Lower leg skin (tissue), 4 donors: ENCODE measurements around the gene TCL1B. TPM values are rescaled to one million over a fixed set of nuclear protein-coding genes. Genes with fewer than 3 reads are reported as not detected.
"Not testable (repeated sequence)": the region's sequence is repeated elsewhere in the genome, so short reads cannot be mapped to it uniquely, and the experiment has no call there.

Experiments
- DNase-seq, 2 donors: peaks; one replicate each; pipeline ENCODE4 v3.0.0-alpha.2; 2019; ENCODE audit warnings: low spot score in 2 of 2
- H3K4me3 ChIP-seq: fragments of 200-600 bp; sonication (generic); 2 replicates; pipeline ENCODE4 v1.5.1; 2017; ENCODE audit warnings: mild to moderate bottlenecking, low read depth; ENCODE audit not compliant: poor library complexity, severe bottlenecking
- POLR2A ChIP-seq, 2 donors: fragments of 450-650 bp; IDR thresholded peaks; one replicate each; pipeline ENCODE4 v1.6.1; 2016 to 2017; ENCODE audit warnings: antibody characterized with exemption in 2 of 2, mild to moderate bottlenecking in 1 of 2, moderate library complexity in 1 of 2
- WGBS, 2 donors: methylation state at CpG; one replicate each; pipeline ENCODE4 v1.1.5; 2018; 5-methylcytosine and 5-hydroxymethylcytosine counted together
- intact Hi-C: fragments of 100-400 bp; cut with DNase I; formaldehyde crosslinking; loops from one replicate; pipeline ENCODE4 v1.15.0; 2023; ENCODE audit warnings: low total_unique reads
- total RNA-seq, 4 donors: library from RNA; depleted of rRNA; stranded (reverse); fragments of >200 nt; gene quantifications; one replicate each; pipeline ENCODE4 v1.1.0, GENCODE V29; 2016
- TF ChIP-seq, protein P1 (sequence below), 3 donors: fragments of 450-650 bp; IDR thresholded peaks; one replicate each; pipeline ENCODE4 v1.5.1; 2016; ENCODE audit warnings: antibody characterized with exemption in 3 of 3, mild to moderate bottlenecking in 3 of 3, moderate library complexity in 2 of 3

The TCL1B gene
- total RNA-seq, 4 donors from 2014 or later: not detected

DNA sequence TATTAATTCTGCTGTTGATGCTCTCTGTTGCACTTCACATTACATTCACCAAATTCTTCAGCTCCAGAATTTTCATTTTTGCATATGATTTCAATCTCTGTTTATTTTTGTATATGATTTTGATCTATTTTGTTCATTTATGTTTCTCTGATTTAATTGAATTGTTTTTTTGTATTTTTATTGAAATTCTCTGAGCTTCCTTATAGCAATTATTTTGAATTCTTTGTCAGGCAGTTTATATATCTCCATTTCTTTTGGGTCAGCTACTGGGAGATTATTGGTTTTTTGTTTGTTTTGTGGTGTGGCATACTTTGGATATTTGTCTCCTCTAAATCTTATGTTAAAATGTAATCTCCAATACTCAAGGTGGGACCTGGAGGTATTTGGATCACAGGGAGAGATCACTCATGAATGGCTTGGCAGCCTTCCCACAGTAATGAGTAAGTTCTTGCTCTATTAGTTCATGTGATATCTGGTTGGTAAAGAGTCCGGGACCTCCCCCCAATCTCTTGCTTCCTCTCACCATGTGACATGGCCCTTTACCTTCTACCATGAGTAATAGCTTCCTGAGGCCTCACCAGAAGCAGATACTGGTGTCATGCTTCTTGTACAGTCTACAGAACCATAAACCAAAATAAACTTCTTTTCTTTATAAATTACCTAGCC is 36.4 kb downstream of the TCL1B start:
- 69 to 79% methylated on average over 1 of the region's 1 CpG for WGBS, 2 donors
- TF ChIP-seq POLR2A (IDR thresholded peaks at IDR 0.05): no peak
- TF ChIP-seq, protein P1, sequence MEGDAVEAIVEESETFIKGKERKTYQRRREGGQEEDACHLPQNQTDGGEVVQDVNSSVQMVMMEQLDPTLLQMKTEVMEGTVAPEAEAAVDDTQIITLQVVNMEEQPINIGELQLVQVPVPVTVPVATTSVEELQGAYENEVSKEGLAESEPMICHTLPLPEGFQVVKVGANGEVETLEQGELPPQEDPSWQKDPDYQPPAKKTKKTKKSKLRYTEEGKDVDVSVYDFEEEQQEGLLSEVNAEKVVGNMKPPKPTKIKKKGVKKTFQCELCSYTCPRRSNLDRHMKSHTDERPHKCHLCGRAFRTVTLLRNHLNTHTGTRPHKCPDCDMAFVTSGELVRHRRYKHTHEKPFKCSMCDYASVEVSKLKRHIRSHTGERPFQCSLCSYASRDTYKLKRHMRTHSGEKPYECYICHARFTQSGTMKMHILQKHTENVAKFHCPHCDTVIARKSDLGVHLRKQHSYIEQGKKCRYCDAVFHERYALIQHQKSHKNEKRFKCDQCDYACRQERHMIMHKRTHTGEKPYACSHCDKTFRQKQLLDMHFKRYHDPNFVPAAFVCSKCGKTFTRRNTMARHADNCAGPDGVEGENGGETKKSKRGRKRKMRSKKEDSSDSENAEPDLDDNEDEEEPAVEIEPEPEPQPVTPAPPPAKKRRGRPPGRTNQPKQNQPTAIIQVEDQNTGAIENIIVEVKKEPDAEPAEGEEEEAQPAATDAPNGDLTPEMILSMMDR (IDR thresholded peaks at IDR 0.05): no peak
- no peak overlapping the region for H3K4me3 ChIP-seq
- intact Hi-C loops: no loop called here
- no peak for DNase-seq

DNA sequence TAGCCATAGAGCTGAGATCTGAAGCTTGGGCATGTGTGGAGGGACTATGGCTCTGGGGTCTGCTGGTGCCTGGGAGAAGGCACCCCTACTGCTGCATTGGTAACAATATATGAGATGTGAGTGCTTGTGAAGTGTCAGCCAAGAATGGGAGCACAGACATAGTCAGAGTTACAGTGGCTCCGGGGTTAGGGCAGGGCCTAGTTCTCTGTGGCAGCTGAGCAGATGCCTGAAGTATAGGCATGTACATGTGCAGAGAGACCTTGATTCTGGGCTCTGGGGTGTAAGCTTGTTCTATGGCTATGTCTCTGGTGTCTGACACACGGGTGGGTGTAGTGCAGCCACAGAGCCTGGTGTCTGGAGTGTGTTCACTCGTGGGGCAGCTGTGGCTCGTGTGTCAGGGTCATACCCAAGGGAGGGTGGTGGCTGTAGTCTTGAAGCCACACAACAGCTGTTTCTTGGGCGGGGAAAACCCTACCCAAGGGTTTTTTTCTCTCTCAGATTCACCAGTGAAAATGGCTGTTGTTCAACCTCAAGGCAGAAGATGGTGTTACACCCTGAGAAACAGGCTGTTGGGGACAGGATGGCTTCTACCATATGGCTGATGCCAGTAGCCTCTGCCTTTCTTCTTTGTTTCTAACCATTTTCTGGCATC is 39.6 kb downstream of the TCL1B start:
- no peak for DNase-seq
- no peak overlapping the region for H3K4me3 ChIP-seq
- TF ChIP-seq, protein P1 (IDR thresholded peaks at IDR 0.05): no peak
- 68 to 74% methylated on average over 5 of the region's 5 CpGs for WGBS, 2 donors
- intact Hi-C loops: no loop called here

DNA sequence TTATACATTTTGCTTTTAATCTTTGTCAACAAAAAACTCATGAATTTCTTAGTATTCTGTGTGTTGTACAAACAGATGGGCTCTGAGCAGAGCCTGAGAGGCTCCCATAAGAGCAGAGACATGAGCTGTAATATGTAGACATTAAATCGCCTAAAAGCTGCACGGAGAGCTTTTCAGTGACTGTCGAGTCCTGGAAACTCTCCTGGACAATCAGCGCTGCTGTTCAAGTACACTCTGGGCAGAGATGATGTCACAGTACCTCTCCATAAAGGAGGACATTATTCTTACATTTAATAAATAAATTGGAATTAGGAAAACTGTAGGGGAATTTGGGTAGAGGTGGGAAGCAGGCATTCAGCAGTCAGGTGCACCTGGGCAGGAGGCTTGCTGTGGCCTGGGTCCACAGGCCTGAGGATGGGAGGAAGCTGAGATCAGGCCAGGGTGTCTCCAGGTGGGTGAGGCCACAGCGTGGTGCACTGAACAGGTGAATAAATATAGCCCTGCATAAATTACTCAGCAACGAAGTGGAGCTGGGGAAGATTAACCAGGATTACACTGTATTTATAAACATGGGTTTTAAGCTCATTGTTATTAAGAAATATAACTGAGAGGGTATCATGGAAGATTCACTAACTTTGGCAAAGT is 41.0 kb downstream of the TCL1B start:
- no peak overlapping the region for H3K4me3 ChIP-seq
- no peak for TF ChIP-seq POLR2A (IDR thresholded peaks at IDR 0.05)
- TF ChIP-seq, protein P1 (IDR thresholded peaks at IDR 0.05): no peak
- intact Hi-C loops: no loop called here
- WGBS, 2 donors: 80 to 83% methylated on average over 6 of the region's 6 CpGs
- no peak for DNase-seq

DNA sequence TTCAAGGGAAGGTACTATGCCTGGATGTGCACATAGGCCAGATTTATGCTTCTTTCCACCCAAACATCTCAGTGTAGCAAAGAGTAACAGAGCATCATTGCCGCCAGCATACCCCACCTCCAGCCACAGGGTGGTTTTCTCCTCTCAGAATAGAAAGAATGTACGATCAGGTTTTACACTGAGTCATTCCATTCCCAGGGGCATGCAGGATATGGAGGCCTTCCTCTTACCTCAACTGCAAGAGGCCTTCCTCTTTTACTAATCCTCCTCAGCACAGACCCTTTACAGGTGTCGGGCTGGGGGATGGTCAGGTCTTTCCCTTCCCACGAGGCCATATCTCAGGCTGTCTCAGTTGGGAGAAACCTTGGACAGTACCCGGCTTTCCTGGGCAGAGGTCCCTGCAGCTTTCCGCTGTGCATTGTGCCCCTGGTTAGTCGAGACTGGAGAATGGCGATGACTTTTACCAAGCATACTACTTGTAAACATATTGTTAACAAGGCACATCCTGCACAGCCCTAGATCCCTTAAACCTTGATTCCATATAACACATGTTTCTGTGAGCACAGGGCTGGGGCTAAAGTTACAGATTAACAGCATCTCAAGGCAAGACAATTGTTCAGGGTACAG is 43.3 kb downstream of the TCL1B start:
- 79 to 86% methylated on average over 8 of the region's 8 CpGs for WGBS, 2 donors
- intact Hi-C loops, H3K4me3 ChIP-seq, DNase-seq: not testable (repeated sequence)

DNA sequence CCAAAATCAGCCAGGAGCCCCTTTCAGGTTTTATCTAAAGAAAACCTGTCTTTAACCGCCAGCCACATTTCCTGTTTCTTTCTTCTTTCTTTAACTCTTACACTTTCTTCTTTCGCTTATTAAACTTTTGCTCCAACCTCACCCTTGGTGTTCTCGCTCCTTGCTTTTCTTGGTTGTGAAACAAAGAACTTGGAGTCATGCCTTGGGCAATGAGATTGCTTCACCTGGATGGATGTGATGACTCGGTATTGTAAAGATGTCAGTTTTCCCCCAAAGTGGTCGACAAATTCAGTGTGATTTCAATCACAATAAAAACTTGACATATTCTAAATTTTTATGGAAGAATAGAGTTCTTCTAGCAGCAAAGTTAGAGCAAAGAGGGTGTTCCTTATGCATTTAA is 43.9 kb downstream of the TCL1B start:
- no peak overlapping the region for H3K4me3 ChIP-seq
- DNase-seq: no peak
- 69 to 76% methylated on average over 5 of the region's 5 CpGs for WGBS, 2 donors
- TF ChIP-seq, protein P1 (IDR thresholded peaks at IDR 0.05): no peak
- TF ChIP-seq POLR2A (IDR thresholded peaks at IDR 0.05): no peak
- intact Hi-C loops: no loop called here

DNA sequence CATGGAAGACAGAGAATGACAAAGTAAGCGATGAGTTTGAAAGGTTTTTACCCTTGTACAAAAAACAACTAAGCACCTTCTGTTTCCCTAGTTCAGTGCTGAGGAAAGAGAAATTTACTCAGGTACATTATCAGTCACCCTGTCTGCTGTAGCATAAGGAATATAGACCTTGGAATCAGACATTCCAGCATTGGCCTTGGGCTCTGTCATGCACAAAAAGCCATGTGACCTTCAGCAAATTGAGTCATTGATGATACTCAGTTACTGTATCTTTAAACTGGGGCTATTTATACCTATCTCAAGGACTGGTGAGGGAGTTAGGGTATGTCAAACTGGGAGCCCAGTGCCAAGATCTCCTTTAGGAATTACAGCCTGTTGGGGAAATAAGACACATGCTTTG is 47.0 kb downstream of the TCL1B start:
- intact Hi-C loops: no loop called here
- no peak overlapping the region for H3K4me3 ChIP-seq
- no peak for DNase-seq
- 90% methylated on average over 1 of the region's 1 CpG for WGBS, 2 donors
- TF ChIP-seq POLR2A (IDR thresholded peaks at IDR 0.05): no peak
- TF ChIP-seq, protein P1 (IDR thresholded peaks at IDR 0.05): no peak
